HL-60 (cell line): ENCODE measurements around the gene FUT3.

Experiments
- DNase-seq, 2 experiments: peaks; one replicate each; pipeline ENCODE4 v3.0.0-alpha.2; 2010 to 2020; ENCODE audit warnings: low read depth in 1 of 2, low spot score in 1 of 2
- H3K27ac ChIP-seq: fragments of 250-450 bp; sonication (Bioruptor Pico); replicated peaks from 2 replicates; pipeline ENCODE4 v1.5.1; 2020; ENCODE audit warnings: mild to moderate bottlenecking, moderate library complexity
- H3K27me3 ChIP-seq: fragments of 250-450 bp; sonication (Bioruptor Pico); 2 replicates; pipeline ENCODE4 v1.5.1; 2021; ENCODE audit warnings: mild to moderate bottlenecking, moderate library complexity; ENCODE audit not compliant: insufficient read depth, poor library complexity, severe bottlenecking
- H3K4me3 ChIP-seq: replicated peaks from 2 replicates; pipeline ENCODE4 v1.5.1; 2011; ENCODE audit warnings: mild to moderate bottlenecking, control low read depth, low read length; ENCODE audit not compliant: insufficient read depth
- CTCF ChIP-seq: IDR thresholded peaks from one replicate; pipeline ENCODE4 v1.5.1; 2011; ENCODE audit warnings: low read length, control low read depth, inconsistent platforms; ENCODE audit not compliant: insufficient read depth
- GABPA ChIP-seq: IDR thresholded peaks from 2 replicates; pipeline ENCODE4 v1.6.1; 2012; ENCODE audit warnings: low read depth
- POLR2AphosphoS5 ChIP-seq: IDR thresholded peaks from 2 replicates; pipeline ENCODE4 v1.6.1; 2012; ENCODE audit warnings: low read depth
- REST ChIP-seq: IDR thresholded peaks from 2 replicates; pipeline ENCODE4 v1.6.1; 2012; ENCODE audit warnings: low read depth; ENCODE audit not compliant: insufficient replicate concordance
- SPI1 ChIP-seq: IDR thresholded peaks from 2 replicates; pipeline ENCODE4 v1.6.1; 2012; ENCODE audit warnings: low read depth, mild to moderate bottlenecking, borderline replicate concordance

FUT3 gene

GRCh38 chr19:5824751-5825150 is 26.5 kb downstream of the FUT3 start:
- no peak for DNase-seq
- Histone ChIP-seq H3K4me3 (no peak overlapping the region), H3K27ac (no peak overlapping the region), H3K27me3 (no peaks in the 10 kb centered on the region)
- no peak for TF ChIP-seq POLR2AphosphoS5
- TF ChIP-seq SPI1: no peak

- H3K27ac ChIP-seq: no peak overlapping the region
Measured at GRCh38 chr19:5823579-5824281, 27.5 kb downstream of the FUT3 start.

GRCh38 chr19:5822181-5822844 is 28.9 kb downstream of the FUT3 start:
- no peak overlapping the region for H3K27ac ChIP-seq
- no peak for DNase-seq
- no peak overlapping the region for H3K4me3 ChIP-seq
- no peaks in the 10 kb centered on the region for H3K27me3 ChIP-seq
- TF ChIP-seq CTCF: no peak
- TF ChIP-seq POLR2AphosphoS5: no peak
- no peak for TF ChIP-seq GABPA
- no peak for TF ChIP-seq REST
- no peak for TF ChIP-seq SPI1

More at GRCh38 chr19:5823579-5824281, 27.5 kb downstream of the FUT3 start:
- Histone ChIP-seq H3K27me3 (no peaks in the 10 kb centered on the region), H3K4me3 (no peak overlapping the region)
- TF ChIP-seq REST (no peak), POLR2AphosphoS5 (no peak), CTCF (no peak), GABPA (no peak), SPI1 (no peak)
- peak in 1 of 2 experiments; percentile 29 for DNase-seq

GRCh38 chr19:5821521-5822180 is 29.6 kb downstream of the FUT3 start:
- Histone ChIP-seq H3K27ac (no peak overlapping the region), H3K4me3 (no peak overlapping the region), H3K27me3 (peaks cover 1% of the 10 kb centered on the region)
- TF ChIP-seq CTCF: no peak
- TF ChIP-seq SPI1: no peak
- TF ChIP-seq GABPA: no peak
- TF ChIP-seq POLR2AphosphoS5: no peak
- no peak for TF ChIP-seq REST
- DNase-seq: no peak
